Mucosa of rectum (tissue), 2 donors: ENCODE measurements around the gene RPL36.
A peak's percentile ranks its signal among the peaks of the same experiment; 100 is the strongest.

Experiments
- H3K27ac ChIP-seq, 2 donors: one replicate each; pipeline ENCODE4 v1.7.0; 2013; ENCODE audit warnings: inconsistent platforms in 2 of 2, low read depth in 2 of 2, low read length in 2 of 2
- H3K27me3 ChIP-seq, 2 donors: one replicate each; pipeline ENCODE4 v1.7.0; 2013; ENCODE audit warnings: low read length in 2 of 2; ENCODE audit not compliant: control insufficient read depth in 2 of 2, insufficient read depth in 2 of 2
- H3K36me3 ChIP-seq, 2 donors: one replicate each; pipeline ENCODE4 v1.7.0; 2013; ENCODE audit warnings: low read length in 2 of 2; ENCODE audit not compliant: control insufficient read depth in 2 of 2, insufficient read depth in 2 of 2
- H3K4me1 ChIP-seq, 2 donors: one replicate each; pipeline ENCODE4 v1.7.0; 2013; ENCODE audit warnings: low read length in 2 of 2, mild to moderate bottlenecking in 1 of 2; ENCODE audit not compliant: control insufficient read depth in 2 of 2, insufficient read depth in 2 of 2
- H3K4me3 ChIP-seq, 2 donors: one replicate each; pipeline ENCODE4 v1.7.0; 2013; ENCODE audit warnings: low read length in 2 of 2
- H3K9ac ChIP-seq, 2 donors: one replicate each; pipeline ENCODE4 v1.7.0; 2013; ENCODE audit warnings: low read length in 2 of 2, low read depth in 1 of 2, mild to moderate bottlenecking in 1 of 2
- H3K9me3 ChIP-seq, 2 donors: one replicate each; pipeline ENCODE4 v1.7.0; 2013; ENCODE audit warnings: low read length in 2 of 2; ENCODE audit not compliant: control insufficient read depth in 2 of 2
- donor health status: healthy.
- donor health status: Normal muscosa, but diverticular disease.

Gene RPL36

GRCh38 chr19:5690125-5690954, at the start of gene RPL36:
Gene RPL36 (plus strand): TSS chr19:5690295. CDS start chr19:5690508, 213 bp downstream.
- no peaks in the 10 kb centered on the region for H3K9me3 ChIP-seq
- H3K9ac ChIP-seq, result peak within 1 kb of the TSS; percentile 89 to 91
- H3K36me3 ChIP-seq, result peaks cover 34 to 35% of the 10 kb centered on the region in 2 donors
- H3K4me3 ChIP-seq, result peak within 1 kb of the TSS; percentile 78 to 88
- peaks cover 21 to 31% of the 10 kb centered on the region in 2 donors for H3K4me1 ChIP-seq
- no peaks in the 10 kb centered on the region for H3K27me3 ChIP-seq
- H3K27ac ChIP-seq, result peak within 1 kb of the TSS; percentile 91 to 94

- Histone ChIP-seq H3K9ac (no peak overlapping the region), H3K27me3 (no peaks in the 10 kb centered on the region), H3K4me3 (no peak overlapping the region), H3K9me3 (no peaks in the 10 kb centered on the region), H3K4me1 (no peaks in the 10 kb centered on the region), H3K27ac (no peak overlapping the region), H3K36me3 (peaks cover 36 to 48% of the 10 kb centered on the region in 2 donors)
Observed at GRCh38 chr19:5641171-5641570, 48.9 kb upstream of the RPL36 start.

DNA sequence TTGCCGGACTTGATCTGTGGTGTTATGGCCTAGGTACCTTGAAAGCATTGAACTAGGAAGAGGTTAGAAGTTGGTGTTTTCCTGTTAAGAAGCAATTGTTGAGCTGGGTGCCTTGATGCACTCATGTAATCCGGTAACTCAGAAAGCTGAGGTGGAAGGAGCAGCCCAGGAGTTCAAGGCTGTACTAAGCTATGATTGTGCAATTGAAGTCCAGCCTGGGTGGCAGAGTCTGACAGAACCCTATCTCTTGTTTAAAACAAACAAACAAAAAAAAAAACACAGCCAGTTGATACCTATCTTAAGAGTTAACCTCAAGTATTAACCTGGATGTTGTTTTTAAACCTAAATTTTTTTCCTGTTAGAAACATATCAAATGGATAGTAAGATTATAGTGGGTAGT, 47.9 kb upstream of the RPL36 start:
- Histone ChIP-seq H3K9me3 (no peaks in the 10 kb centered on the region), H3K27me3 (no peaks in the 10 kb centered on the region), H3K4me1 (no peaks in the 10 kb centered on the region), H3K36me3 (peaks cover 46 to 59% of the 10 kb centered on the region in 2 donors), H3K4me3 (no peak overlapping the region), H3K27ac (no peak overlapping the region), H3K9ac (no peak overlapping the region)

DNA sequence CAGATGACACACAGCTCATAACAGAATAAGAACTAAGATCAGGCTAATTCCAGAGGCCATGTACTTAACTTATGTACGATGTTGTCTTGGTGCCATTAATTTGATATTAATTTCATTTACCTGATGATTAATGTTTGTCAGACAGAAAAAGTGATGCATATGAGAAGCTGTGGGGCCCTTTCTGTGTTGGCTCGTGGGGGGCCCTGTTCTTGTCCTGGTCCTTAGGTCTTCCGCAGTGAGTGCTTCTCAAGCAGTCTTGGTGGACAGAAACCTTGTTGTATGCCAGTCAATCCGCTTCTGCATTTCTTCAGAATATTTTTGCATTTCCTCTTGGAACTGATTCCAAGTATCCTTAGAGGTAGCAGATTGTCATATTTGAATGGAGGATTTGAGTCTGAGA, 47.0 kb upstream of the RPL36 start:
- H3K27me3 ChIP-seq, result no peaks in the 10 kb centered on the region
- no peaks in the 10 kb centered on the region for H3K4me1 ChIP-seq
- no peaks in the 10 kb centered on the region for H3K9me3 ChIP-seq
- H3K27ac ChIP-seq, result no peak overlapping the region
- H3K36me3 ChIP-seq, result peaks cover 54 to 64% of the 10 kb centered on the region in 2 donors
- no peak overlapping the region for H3K9ac ChIP-seq
- H3K4me3 ChIP-seq, result no peak overlapping the region

DNA sequence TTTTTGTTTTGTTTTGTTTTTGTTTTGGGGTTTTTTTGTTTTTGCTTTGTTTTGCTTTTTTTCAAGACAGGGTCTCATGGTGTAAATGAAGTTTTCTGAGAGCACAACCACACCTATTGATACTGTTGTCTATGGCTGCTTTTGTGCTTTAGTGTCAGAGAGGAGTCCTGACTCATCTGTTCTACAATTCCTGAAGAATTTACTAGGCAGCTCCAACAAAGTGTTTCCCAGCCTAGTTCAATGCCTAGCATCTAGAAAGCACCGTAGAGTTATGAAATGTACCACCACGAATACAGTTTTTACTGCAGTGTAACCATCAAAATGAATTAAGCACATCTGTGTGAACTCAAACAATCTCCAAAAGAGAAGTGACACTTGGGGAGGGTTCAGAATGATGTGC, 46.1 kb upstream of the RPL36 start:
- no peak overlapping the region for H3K27ac ChIP-seq
- no peak overlapping the region for H3K9ac ChIP-seq
- no peak overlapping the region for H3K4me3 ChIP-seq
- no peaks in the 10 kb centered on the region for H3K4me1 ChIP-seq
- peaks cover 59 to 69% of the 10 kb centered on the region in 2 donors for H3K36me3 ChIP-seq
- no peaks in the 10 kb centered on the region for H3K27me3 ChIP-seq
- no peaks in the 10 kb centered on the region for H3K9me3 ChIP-seq

- Histone ChIP-seq H3K4me3 (no peak overlapping the region), H3K4me1 (no peaks in the 10 kb centered on the region), H3K9me3 (no peaks in the 10 kb centered on the region), H3K9ac (no peak overlapping the region), H3K27me3 (no peaks in the 10 kb centered on the region), H3K27ac (no peak overlapping the region), H3K36me3 (peaks cover 66 to 78% of the 10 kb centered on the region in 2 donors)
Observed at GRCh38 chr19:5645409-5645808, 44.7 kb upstream of the RPL36 start.

DNA sequence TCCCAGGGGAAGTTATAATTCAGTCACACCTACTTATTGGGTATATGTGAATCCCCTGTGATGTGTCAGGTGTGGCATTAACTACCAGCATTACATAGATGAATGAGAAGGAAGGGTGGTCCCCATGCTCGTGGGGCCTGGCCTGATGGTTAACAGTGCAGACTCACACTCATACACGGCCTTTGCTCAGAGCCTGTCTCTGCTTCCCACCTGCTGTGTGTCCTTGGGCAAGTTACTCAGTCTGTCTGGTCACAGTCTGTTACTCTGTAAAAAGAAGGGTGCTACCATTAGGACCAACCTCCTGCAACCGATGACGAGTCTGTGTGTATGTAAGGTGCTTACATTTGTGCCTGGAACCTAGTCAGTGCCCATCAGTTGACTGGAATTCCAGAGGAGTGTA, 43.4 kb upstream of the RPL36 start:
- Histone ChIP-seq H3K4me1 (no peaks in the 10 kb centered on the region), H3K9ac (no peak overlapping the region), H3K27ac (no peak overlapping the region), H3K4me3 (no peak overlapping the region), H3K36me3 (peaks cover 74 to 86% of the 10 kb centered on the region in 2 donors), H3K9me3 (no peaks in the 10 kb centered on the region), H3K27me3 (no peaks in the 10 kb centered on the region)

GRCh38 chr19:5648464-5648863, 41.6 kb upstream of the RPL36 start:
- H3K36me3 ChIP-seq, result peaks cover 77 to 86% of the 10 kb centered on the region in 2 donors
- H3K27ac ChIP-seq, result no peak overlapping the region
- H3K9ac ChIP-seq, result no peak overlapping the region
- H3K9me3 ChIP-seq, result no peaks in the 10 kb centered on the region
- no peaks in the 10 kb centered on the region for H3K4me1 ChIP-seq
- no peaks in the 10 kb centered on the region for H3K27me3 ChIP-seq
- no peak overlapping the region for H3K4me3 ChIP-seq

DNA sequence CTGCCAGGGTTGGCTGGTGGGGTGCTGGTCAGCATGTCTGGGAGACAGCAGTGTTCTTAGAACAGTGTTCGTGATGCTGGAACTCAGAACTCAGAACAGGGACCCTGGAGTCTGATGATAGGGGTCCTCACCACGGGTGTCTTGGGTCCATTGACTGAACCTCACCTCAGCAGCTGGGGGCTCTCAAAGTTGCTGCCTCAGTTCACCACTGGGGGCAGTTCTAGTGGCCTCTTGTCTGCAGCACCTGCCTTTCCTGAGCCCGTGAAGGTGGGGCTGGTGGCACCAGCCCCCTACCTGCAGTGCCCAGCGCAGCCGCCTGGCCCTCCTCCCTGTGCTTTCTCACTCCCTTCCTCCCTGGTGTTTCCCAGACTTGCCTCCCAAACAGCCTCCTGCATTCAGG, 38.7 kb upstream of the RPL36 start:
- Histone ChIP-seq H3K4me3 (no peak overlapping the region), H3K9ac (no peak overlapping the region), H3K4me1 (no peaks in the 10 kb centered on the region), H3K9me3 (no peaks in the 10 kb centered on the region), H3K27ac (no peak overlapping the region), H3K36me3 (peaks cover 74 to 82% of the 10 kb centered on the region in 2 donors), H3K27me3 (no peaks in the 10 kb centered on the region)

DNA sequence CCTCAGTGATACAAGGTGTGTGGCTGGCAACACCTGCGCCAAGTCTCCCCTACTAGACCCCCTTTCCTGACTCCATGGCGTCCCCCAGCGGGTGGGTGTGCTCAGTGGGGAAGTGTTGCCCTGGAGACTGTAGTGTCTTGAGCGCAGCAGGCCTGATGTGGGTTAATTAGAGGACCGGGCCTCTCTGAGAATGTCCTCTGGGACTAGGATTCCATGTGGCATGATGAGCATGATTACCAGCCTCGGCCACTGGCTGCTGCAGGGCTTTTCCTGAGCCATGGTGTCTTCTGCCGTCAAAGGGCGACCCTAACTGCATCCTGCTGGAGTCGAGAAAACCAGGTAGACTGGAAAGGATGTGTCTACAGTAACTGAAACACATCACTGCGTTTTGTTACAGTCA, 37.8 kb upstream of the RPL36 start:
- Histone ChIP-seq H3K4me1 (no peaks in the 10 kb centered on the region), H3K9me3 (no peaks in the 10 kb centered on the region), H3K36me3 (peaks cover 65 to 78% of the 10 kb centered on the region in 2 donors), H3K9ac (no peak overlapping the region), H3K27me3 (no peaks in the 10 kb centered on the region), H3K4me3 (no peak overlapping the region), H3K27ac (no peak overlapping the region)
